ENCODE measurements around the gene ARFRP1.
"Not testable (repeated sequence)": the region's sequence is repeated elsewhere in the genome, so short reads cannot be mapped to it uniquely, and the experiment has no call there.

The ARFRP1 gene

DNA sequence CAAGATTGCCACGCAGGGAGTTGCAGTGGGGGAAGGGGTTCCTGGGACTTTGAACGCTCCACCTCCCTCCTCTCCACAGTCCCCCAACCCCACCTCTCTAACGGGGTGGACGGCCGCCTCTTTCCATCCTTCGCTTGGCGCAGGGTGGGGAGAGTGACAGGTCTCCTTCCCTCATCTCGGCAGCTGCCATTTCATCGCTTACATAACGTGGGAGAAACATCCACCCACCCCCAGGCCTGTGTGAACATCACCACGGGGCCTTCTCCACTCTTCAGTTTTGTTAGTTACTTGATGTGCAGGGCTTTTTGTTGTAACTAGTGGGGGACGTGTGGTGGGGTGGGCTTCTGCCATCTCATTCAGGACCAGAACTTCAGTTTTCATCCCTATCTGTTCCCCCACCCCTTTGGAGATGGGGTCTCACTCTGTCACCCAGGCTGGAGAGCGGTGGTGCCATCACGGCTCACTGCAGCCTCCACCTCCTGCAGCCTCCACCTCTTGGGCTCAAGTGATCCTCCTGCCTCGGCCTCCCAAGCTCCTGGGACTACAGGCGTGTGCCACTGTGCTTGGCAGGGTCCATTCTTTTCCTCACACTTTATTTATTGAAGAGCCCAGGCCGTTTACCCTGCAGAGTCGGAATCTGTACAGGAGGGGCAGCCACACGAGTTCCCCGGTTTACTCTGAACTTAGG is 32.0 kb downstream of the ARFRP1 start:
- no peak for DNase-seq (ENCODE audit: low read depth in 2 of 2)

DNA sequence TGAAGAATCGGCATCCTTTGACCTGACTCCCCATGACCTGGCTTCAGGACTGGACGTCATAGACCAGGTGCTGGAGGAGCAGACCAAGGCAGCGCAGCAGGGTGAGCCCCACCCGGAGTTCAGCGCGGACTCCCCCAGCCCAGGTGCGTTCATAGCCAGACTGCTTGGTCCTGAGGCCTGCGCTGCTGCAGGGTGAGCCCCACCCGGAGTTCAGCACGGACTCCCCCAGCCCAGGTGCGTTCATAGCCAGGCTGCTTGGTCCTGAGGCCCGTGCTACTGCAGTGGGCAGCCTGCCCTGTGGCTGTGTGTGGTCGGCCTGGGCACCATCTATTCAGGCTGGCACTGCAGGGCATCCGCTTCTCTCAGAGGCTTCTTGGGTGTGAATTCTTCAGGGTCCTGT is 33.8 kb downstream of the ARFRP1 start:
- DNase-seq (ENCODE audit: low read depth in 2 of 2) = no peak

DNA sequence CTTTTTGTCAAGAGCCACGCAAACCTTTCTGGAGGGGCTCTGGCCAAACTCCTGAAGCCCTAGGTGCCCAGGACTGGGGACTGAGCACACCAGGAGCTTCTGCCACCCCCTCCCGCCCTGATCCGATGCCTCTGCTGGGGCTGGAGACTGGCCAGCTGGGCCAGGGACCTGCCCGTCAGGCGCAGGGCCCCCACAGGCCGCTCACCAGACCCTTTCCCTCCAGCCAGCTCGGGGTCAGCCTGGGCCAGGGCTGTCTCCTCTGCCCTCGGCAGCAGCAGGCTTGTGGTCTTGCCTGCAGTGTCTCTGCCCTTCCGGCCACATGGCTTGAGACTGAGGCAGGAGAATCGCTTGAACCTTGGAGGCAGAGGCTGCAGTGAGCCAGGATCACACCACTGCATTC is 35.1 kb downstream of the ARFRP1 start:
- DNase-seq (ENCODE audit: low read depth in 2 of 2) = no peak

DNA sequence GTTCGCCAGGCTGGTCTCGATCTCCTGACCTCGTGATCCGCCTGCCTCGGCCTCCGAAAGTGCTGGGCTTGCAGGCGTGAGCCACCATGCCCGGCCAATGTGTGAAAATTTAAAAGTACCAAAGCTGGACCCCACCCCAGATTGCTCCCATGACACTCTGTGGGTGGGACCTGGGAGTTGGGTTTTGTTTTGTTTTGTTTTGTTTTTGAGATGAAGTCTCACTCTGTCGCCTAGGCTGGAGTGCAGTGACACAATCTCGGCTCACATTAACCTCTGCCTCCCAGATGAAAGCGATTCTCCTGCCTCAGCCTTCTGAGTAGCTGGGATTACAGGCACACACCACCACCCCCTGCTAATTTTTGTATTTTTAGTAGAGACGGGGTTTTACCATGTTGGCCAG is 36.1 kb downstream of the ARFRP1 start:
- not testable (repeated sequence) for DNase-seq (ENCODE audit: low read depth in 2 of 2)

DNA sequence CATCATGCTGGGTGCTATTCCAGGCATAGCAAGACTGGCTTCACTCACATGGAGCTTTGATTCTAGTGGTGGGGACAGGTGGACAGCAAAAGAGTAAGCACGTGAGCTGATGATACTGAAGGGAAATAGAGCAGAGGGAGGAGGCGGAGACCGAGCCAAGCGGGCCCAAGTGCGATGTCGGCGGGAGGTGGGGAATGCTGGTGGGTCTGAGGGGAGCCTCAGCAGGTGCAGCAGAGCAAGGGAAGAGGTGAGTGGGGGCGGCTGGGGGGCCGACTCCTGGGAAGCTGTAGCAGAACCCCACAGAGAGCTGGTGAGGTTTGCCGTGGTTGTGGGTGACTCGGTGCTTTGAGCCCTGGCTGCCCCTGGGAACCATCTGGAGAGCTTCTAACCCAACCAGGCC is 39.4 kb downstream of the ARFRP1 start:
- DNase-seq (ENCODE audit: low read depth in 2 of 2) = no peak

DNA sequence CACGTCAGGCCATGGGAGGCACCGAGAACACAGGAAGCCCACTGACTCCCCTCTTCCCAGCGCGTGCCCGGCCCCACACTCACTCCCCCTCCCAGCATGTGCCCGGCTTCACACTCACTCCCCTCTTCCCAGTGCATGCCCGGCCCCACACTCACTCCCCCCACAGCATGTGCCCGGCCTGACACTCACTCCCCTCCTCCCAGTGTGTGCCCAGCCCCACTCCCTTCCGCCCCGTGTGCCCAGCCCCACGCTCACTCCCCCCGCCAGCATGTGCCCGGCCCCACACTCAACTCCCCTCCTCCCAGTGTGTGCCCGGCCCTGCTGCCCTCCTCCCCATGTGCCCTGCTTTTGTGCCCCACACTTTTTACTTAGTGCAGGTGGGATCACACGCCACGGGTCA is 39.9 kb downstream of the ARFRP1 start:
- no peak for DNase-seq (ENCODE audit: low read depth in 2 of 2)

DNA sequence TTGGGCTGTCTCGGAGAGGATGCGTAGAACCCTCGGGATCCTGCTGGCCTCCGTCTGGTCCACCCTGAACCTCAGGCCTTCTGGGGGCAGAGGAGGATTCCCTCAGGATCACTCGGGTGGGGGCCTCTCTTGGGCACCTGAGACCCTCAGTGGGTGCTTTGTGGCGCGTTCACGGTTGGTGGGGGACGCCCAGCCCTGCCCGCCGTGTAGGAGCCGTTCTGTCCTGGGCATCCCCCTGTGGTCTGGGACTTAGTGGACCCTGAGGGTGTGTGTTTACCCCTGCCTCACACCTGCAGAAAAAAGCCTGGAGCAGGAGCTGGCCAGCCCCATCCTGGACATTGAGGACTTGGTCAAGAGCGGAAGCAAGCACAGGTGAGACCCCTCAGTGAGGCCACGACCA is 42.1 kb downstream of the ARFRP1 start:
- DNase-seq (ENCODE audit: low read depth in 2 of 2) = no peak

DNA sequence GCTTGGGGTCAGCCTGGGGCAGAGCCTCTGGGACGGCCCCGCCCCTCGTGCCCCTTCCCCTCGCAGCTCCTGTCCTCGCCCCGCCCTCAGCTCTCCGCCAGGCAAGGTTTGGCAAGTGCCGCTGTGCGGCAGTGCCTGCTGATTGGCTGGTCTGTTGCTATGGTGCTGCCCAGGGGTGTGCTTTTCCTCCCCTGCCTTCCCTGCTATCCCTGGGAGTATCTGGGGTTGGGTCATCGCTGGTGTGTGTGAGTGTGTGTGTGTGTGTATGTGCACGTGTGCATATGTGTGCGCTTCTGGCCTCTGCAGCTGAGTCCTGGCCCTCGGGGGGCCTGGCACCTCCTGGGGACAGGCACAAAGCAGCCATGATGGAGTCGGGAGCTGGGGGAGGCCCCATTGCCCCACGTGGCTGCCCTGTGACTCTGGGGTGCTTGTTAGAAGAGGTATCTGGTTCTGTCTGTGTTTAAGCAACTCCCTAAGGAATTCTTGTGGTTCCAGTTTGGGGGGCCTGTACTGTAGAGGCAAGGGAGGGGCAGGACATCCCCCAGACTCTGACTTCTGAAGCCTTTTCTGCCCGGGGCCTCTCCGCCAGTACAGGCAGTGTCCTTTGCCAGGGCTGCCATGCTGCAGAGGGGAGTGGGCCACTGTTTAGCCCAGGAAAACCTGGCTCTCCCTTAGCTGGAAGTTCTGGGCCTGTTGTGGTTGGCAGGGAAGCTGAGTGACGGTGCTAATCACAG is 42.7 kb downstream of the ARFRP1 start:
- no peak for DNase-seq (ENCODE audit: low read depth in 2 of 2)

DNA sequence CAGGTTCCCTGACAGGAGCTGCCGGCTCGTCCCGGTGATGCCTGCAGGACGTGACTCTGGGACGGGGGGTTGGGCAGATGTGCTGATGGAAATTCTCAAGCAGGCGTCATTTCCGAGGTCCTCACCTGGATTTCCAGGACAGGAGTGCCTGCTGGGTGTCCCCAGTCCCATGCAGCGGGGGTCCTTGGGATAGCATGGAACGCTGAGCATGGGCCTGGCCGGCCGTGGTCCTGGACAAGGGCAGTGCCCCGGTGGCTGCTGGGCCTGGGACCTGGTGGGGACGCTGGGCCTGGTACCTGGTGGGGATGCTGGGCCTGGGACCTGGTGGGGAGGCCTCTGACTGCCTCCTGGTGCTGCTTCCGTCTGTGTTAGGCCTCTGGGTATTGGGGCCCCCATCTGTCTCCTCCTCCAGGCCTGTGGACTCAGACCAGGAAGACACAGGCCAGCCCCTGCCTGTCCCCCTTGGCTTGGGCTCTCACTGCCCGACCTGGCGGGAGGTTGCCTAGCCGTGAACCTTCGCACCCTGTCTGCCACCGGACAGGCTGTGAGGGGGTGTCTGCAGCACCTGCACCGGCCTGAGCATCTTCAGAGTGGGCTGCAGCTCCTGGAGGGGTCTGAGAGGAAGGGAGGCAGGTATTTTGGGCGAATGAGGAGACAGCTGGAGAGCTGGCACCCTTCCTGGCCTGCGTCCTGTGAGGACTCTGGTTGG is 43.5 kb downstream of the ARFRP1 start:
- no peak for DNase-seq (ENCODE audit: low read depth in 2 of 2)

DNA sequence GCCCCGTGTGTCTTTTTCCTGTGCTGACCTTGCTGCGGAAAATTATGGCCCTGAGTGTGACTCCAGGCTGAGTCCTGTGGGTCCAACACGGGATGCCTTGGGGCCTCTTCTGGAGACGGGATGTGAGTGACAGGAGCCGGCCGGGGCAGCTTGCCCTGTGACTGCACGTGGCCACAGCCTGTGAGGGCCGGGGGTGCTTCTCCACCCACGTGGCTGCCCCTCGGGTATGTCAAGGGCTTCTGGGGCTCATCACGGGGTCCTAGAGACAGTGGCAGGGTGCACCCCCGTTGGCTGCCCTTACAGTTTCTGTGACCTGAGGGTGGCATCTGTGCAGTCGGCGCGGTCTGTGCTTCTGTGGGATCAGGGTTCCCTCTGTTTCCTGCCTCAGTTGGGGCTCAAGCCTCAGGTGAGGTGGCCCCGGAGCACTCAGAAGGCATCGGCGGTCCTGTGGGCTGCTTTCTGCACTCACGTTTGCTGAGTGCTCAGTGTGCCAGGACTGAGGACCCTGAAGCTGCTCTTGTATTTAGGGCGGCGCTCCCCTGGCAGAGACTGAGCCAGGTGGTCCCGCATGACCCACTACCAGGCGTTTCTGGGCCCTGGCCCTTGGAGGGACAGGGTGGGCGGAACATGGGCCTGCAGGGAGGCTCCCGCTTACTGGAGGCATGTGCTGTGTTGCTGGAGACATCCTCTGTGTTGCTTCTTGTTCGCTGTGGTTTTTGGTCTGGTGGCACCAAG is 44.3 kb downstream of the ARFRP1 start:
- no peak for DNase-seq (ENCODE audit: low read depth in 2 of 2)

DNA sequence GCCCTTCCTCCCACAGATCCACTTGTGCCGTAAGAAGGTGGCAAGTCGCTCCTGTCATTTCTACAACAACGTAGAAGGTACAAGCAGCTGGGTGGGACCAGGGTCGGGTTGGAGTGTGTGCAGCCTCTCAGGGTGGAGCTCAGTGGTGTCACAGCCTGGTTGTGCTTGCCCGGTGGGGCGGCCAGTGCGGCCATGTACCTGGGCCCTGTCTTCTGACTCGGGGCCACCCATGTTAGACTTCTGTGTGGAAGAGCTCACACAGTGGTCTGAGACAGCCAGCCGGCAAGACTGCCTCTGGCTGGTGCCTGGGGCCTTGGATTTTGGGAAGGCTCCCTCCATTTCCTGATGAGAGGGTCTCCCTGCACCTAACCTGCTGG is 45.0 kb downstream of the ARFRP1 start:
- DNase-seq (ENCODE audit: low read depth in 2 of 2) = no peak

DNA sequence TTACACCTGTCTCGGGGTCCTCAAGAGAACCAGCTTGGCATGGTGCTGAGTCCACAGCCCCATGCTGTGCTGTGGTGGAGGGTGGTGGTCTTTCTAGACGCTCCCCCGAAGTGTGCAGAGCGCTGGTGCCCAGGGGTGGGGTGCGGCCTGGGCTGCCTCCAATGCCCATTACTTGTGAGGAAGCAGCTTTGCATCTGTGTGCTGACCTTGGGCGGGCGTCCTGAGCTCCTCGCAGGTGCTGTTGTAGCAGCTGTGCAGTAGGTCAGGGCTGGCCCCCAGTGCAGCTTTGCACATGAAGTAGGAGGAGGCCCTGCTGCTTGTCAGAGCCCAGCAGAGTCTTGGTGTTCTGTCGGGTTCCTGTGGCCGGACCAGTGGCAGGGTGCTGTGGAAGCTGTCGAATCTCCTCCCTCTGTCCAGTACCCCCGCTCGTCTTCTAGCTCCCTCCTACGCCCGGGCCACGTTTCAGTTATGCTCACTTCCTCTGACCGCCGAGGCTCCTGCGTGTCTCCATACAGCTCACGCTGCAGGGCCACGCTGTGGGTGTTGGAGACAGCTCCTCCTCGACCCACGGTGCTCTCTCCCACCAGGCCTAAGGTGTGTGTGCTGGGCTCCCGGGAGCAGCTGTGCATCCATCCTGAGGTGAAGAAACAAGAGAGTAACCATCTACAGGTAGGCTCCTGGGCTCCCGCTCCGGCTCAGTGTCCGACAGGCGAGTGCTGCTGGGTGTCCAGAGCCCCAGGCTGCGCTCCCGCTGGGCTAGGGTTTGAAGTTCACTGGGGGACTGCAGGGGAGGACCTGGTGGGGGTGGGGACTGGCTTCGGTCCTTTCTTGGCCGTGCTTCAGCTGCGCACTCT is 45.6 kb downstream of the ARFRP1 start:
- no peak for DNase-seq (ENCODE audit: low read depth in 2 of 2)

DNA sequence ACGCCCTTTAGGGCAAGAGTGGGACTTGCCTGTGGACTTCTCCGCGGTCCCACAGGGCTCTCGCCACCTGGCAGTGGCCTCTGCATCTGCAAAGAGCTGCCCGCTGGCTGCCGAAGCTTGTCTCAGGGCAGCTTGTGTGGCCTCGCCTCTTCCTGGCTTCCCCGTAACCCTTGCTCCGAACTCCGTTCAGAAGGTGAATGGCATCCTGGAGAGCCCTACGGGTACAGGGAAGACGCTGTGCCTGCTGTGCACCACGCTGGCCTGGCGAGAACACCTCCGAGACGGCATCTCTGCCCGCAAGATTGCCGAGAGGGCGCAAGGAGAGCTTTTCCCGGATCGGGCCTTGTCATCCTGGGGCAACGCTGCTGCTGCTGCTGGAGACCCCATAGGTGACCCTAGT is 46.7 kb downstream of the ARFRP1 start:
- DNase-seq (ENCODE audit: low read depth in 2 of 2) = no peak

DNA sequence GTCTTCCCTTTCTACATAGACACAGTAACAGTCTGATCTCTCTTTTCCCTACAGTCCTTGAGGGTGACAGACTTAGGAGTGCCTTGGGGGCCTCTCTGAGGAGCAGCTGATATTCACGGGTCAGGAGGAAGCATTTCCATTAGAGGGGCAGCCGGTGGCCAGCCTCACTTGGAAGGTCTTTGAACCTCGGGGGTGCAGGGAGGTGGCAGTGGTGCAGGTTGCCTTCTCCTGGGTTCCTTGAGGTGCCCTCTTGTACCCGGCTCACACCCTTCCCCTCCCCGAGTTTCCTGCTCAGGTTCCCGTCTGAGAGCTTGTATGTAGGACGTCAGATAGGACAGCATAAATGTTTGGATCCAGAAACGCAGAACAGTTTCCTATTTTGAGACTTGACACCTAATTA is 47.2 kb downstream of the ARFRP1 start:
- no peak for DNase-seq (ENCODE audit: low read depth in 2 of 2)

DNA sequence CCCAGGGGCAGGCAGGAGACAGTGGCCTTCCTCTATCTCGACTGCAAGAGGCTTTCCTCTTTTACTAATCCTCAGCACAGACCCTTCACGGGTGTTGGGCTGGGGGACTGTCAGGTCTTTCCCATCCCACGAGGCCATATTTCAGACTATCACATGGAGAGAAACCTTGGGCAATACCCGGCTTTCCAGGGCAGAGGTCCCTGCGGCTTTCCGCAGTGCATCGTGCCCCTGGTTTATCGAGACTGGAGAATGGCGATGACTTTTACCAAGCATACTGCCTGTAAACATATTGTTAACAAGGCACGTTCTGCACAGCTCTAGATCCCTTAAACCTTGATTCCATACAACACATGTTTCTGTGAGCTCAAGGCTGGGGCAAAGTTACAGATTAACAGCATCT is 47.6 kb downstream of the ARFRP1 start:
- DNase-seq (ENCODE audit: low read depth in 2 of 2) = not testable (repeated sequence)

DNA sequence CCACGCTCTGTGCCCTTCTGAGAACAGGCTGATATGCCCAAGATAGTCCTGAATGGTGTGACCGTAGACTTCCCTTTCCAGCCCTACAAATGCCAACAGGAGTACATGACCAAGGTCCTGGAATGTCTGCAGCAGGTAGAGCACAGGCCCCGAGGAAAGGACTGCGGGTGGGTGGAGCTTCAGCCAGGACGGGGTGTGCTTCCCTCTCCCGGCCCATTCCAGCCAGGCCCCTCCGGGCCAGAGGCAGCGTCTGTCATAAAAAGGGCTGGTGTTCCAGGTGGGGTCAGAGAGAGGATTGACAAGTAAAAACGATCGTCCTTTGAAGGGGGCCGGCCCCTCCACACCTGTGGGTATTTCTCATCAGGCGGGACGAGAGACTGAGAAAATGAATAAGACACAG is 48.4 kb downstream of the ARFRP1 start:
- DNase-seq (ENCODE audit: low read depth in 2 of 2) = no peak

DNA sequence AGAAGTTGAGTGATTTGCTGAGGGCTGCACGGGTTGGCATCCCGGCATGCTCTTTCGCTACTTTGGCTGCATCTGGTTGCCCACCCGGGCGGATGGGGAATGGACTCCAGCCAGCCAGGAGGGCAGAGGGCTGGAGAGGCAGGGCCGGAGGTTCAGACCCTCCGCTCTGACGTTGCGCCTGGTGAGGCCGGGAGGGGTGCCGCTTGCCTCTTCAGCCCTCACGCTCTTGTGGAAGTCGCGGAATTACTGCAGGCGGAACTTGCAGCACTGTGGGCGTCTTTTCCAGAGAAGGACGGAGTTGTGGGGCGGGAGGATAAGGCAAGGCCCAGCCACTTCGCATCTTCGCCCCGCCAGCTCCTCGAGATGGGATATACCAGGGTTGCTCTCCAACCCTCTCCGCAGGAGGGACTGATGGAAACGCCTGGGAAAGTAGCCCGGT is 49.0 kb downstream of the ARFRP1 start:
- DNase-seq (ENCODE audit: low read depth in 2 of 2) = no peak

DNA sequence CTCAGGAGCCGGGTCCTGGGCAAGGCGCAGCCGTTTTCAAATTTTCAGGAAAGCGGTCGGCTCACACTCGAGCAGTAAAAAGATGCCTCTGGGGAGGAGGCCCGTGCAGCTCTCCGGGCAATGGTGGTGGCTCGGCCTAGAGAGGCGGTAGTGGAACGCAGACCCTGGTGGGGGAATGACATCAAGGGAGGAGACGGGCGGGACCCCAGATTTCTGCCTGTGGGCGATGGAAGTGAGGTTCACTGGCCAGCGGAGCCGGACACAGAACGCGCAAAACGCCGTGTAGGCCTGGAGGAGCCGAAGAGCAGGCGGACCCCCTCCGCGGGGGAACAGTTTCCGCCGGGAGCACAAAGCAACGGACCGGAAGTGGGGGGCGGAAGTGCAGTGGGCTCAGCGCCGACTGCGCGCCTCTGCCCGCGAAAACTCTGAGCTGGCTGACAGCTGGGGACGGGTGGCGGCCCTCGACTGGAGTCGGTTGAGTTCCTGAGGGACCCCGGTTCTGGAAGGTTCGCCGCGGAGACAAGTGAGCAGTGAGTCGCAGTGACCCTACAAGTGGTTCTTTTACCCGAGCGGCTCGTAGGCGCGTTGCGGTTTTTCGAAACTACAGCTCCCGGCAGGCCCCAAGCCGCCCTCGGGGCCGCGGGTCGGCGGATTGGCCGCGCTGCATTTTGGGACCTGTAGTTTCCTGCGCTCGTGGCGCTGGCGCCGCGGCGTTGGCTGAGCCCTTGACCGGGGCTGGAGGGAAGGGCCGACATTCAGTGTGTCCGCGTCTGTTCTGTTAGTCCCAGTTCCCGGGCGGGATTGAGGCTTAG is 49.6 kb downstream of the ARFRP1 start, which contains the start of gene RTEL1:
TSS of gene RTEL1 (plus strand) at position 376 of the 812 bp plus-strand sequence. CDS start 1,091 bp downstream, outside the sequence.
- peak; percentile 78 to 79 for DNase-seq (ENCODE audit: low read depth in 2 of 2)

DNA sequence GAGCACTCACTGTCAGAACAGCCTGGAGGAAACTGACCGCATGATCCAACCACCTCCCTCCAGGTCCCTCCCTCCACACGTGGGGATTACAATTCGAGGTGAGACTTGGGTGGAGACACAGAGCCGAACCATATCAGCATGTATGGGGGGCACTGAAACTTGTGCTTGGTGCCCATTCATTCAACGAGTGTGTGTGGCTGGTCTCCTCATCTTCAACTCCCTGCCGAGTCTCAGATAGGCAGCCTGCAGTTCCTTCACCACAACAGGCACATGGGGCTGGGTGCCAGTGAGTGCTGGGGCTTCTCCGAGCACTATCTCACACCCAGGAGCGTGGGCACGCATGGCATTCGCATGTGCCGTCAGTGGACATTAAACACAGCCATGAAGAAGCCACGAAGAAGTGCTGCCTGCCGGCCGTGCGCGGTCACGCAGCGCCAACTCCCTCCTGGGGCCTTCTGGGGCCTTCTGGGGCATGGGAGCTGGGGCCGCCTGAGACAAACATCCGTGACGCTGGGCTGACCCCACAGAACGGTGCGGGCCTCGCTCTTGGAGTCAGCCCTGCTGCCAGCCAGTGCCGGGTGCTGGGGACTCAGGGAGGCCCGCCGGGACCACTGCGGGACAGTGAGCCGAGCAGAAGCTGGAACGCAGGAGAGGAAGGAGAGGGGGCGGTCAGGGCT is 50.4 kb downstream of the ARFRP1 start:
- no peak for DNase-seq (ENCODE audit: low read depth in 2 of 2)

DNA sequence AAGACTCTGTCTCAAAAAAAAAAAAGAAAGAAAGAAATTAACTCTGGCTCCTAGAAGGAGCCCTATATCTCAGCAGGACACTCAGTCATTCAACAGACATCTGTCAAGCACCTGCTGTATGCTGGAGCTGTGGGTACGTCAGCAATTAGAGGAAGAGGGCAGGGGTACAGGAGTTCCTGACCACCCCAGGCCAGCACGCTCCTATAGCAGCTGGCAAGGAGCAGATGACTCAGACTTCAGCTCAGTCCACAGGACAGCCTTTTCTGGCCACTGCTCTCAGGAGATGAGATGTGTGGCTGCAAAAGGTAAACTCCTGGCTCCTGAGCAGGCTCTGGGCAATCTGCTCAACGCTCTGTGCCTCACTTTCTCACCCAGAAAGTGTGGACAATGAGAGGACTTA is 51.3 kb downstream of the ARFRP1 start:
- DNase-seq (ENCODE audit: low read depth in 2 of 2) = no peak
